ENCODE results near the gene INSYN2B.

DNA sequence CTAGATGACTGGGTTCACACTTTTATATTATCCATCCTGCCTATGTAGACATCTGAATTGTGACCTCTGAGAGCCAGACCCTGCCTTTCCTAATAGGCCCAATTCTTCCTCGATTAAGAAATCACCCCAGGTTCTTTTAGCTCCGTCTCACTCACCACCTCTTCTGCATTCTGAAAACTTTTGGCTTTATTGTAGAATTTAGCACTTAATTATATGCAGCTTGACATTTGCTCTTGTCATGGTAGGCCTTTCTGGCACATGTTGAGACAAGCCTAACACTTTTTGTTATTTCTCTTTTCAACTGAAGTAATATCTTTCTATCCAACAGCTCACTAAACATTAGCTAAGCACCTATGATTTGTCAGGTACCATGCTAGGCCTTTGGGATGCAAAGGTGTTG is 163.3 kb downstream of the INSYN2B start:
- TF ChIP-seq, protein P1, sequence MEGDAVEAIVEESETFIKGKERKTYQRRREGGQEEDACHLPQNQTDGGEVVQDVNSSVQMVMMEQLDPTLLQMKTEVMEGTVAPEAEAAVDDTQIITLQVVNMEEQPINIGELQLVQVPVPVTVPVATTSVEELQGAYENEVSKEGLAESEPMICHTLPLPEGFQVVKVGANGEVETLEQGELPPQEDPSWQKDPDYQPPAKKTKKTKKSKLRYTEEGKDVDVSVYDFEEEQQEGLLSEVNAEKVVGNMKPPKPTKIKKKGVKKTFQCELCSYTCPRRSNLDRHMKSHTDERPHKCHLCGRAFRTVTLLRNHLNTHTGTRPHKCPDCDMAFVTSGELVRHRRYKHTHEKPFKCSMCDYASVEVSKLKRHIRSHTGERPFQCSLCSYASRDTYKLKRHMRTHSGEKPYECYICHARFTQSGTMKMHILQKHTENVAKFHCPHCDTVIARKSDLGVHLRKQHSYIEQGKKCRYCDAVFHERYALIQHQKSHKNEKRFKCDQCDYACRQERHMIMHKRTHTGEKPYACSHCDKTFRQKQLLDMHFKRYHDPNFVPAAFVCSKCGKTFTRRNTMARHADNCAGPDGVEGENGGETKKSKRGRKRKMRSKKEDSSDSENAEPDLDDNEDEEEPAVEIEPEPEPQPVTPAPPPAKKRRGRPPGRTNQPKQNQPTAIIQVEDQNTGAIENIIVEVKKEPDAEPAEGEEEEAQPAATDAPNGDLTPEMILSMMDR (IDR thresholded peaks at IDR 0.05), result no peak
- TF ChIP-seq ZNF121 (CRISPR knock-in tag; IDR thresholded peaks at IDR 0.05), result no peak
- no peak for TF ChIP-seq ZNF396 (CRISPR knock-in tag; IDR thresholded peaks at IDR 0.05; ENCODE audit: borderline replicate concordance)
- TF ChIP-seq, protein P2, sequence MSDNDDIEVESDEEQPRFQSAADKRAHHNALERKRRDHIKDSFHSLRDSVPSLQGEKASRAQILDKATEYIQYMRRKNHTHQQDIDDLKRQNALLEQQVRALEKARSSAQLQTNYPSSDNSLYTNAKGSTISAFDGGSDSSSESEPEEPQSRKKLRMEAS (CRISPR knock-in tag; IDR thresholded peaks at IDR 0.05), result no peak
- no peak for TF ChIP-seq FOXJ3 (CRISPR knock-in tag; IDR thresholded peaks at IDR 0.05; ENCODE audit: borderline replicate concordance)
- TF ChIP-seq, protein P3, sequence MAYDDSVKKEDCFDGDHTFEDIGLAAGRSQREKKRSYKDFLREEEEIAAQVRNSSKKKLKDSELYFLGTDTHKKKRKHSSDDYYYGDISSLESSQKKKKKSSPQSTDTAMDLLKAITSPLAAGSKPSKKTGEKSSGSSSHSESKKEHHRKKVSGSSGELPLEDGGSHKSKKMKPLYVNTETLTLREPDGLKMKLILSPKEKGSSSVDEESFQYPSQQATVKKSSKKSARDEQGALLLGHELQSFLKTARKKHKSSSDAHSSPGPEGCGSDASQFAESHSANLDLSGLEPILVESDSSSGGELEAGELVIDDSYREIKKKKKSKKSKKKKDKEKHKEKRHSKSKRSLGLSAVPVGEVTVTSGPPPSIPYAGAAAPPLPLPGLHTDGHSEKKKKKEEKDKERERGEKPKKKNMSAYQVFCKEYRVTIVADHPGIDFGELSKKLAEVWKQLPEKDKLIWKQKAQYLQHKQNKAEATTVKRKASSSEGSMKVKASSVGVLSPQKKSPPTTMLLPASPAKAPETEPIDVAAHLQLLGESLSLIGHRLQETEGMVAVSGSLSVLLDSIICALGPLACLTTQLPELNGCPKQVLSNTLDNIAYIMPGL (CRISPR knock-in tag; IDR thresholded peaks at IDR 0.05), result no peak
- TF ChIP-seq, protein P4, sequence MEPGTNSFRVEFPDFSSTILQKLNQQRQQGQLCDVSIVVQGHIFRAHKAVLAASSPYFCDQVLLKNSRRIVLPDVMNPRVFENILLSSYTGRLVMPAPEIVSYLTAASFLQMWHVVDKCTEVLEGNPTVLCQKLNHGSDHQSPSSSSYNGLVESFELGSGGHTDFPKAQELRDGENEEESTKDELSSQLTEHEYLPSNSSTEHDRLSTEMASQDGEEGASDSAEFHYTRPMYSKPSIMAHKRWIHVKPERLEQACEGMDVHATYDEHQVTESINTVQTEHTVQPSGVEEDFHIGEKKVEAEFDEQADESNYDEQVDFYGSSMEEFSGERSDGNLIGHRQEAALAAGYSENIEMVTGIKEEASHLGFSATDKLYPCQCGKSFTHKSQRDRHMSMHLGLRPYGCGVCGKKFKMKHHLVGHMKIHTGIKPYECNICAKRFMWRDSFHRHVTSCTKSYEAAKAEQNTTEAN (CRISPR knock-in tag; IDR thresholded peaks at IDR 0.05), result no peak
- TF ChIP-seq, protein P5, sequence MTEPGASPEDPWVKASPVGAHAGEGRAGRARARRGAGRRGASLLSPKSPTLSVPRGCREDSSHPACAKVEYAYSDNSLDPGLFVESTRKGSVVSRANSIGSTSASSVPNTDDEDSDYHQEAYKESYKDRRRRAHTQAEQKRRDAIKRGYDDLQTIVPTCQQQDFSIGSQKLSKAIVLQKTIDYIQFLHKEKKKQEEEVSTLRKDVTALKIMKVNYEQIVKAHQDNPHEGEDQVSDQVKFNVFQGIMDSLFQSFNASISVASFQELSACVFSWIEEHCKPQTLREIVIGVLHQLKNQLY (CRISPR knock-in tag; IDR thresholded peaks at IDR 0.05), result no peak
- no peak for TF ChIP-seq CBFB (CRISPR knock-in tag; IDR thresholded peaks at IDR 0.05; ENCODE audit: low read depth)

All from WTC11 (cell line).